ENCODE results near the gene DSCAML1. TPM values are rescaled to one million over a fixed set of nuclear protein-coding genes. Genes with fewer than 3 reads are reported as not detected.
A peak's percentile ranks its signal among the peaks of the same experiment; 100 is the strongest.

Gene DSCAML1
- total and polyA plus RNA-seq, 7 donors: 0.04 to 0.52 (median 0.06) TPM

DNA sequence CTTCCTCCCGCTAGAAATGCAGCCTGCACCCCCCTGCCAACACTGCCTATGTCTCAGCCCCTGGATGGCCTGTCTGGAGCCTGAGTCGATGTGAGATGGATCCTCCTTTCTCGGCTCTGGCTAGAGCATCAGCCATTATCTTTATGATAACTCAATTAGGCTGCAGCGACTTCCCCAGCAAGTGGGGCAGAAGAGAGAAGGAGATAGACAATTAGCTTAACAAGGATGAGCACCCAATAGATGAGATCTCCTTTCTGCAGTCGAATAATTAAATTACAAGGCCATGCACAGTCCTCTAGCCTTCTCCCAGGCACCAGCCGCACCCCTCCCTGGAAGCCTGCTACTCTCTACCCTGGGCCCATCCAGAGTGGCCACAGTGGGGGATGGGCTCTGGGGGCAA lies 290.0 kb downstream of the DSCAML1 start:
- Histone ChIP-seq H3K27ac (no peak overlapping the region), H3K9me3 (no peaks in the 10 kb centered on the region), H3K27me3 (ENCODE audit: insufficient read depth in 3 of 3, low read length in 2 of 3) (peaks cover 0 to 9% (median 0%) of the 10 kb centered on the region in 3 donors), H3K36me3 (ENCODE audit: insufficient read depth in 1 of 2, low read depth in 1 of 2) (no peaks in the 10 kb centered on the region), H3K4me1 (no peaks in the 10 kb centered on the region), H3K4me3 (no peak overlapping the region)
- TF ChIP-seq CTCF (IDR thresholded peaks at IDR 0.05): no peak
- DNase-seq (no peak), ATAC-seq (no peak)
- WGBS, 3 donors: 83 to 93% (median 89%) methylated on average over 6 of the region's 6 CpGs
- intact Hi-C loops (cut with DNase I): no loop called here

GRCh38 chr11:117505285-117505970 lies 291.6 kb downstream of the DSCAML1 start:
- Histone ChIP-seq H3K4me1 (no peaks in the 10 kb centered on the region), H3K27ac (no peak overlapping the region), H3K4me3 (no peak overlapping the region), H3K36me3 (ENCODE audit: insufficient read depth in 1 of 2, low read depth in 1 of 2) (no peaks in the 10 kb centered on the region), H3K27me3 (ENCODE audit: insufficient read depth in 3 of 3, low read length in 2 of 3) (peaks cover 0 to 17% (median 0%) of the 10 kb centered on the region in 3 donors), H3K9me3 (no peaks in the 10 kb centered on the region)
- intact Hi-C loops (cut with DNase I): no loop called here
- no peak for TF ChIP-seq CTCF (IDR thresholded peaks at IDR 0.05)
- WGBS, 3 donors: 84 to 88% (median 85%) methylated on average over 27 of the region's 27 CpGs
- no peak for ATAC-seq
- no peak for DNase-seq

- no peak for DNase-seq
- ATAC-seq: no peak
- H3K4me3 ChIP-seq: no peak overlapping the region
- intact Hi-C loops (cut with DNase I): no loop called here
- no peaks in the 10 kb centered on the region for H3K4me1 ChIP-seq
- no peak for TF ChIP-seq CTCF (IDR thresholded peaks at IDR 0.05)
- 65 to 72% (median 66%) methylated on average over 10 of the region's 10 CpGs for WGBS, 3 donors
- H3K27ac ChIP-seq: no peak overlapping the region
- peaks cover 0 to 20% (median 3%) of the 10 kb centered on the region in 3 donors for H3K27me3 ChIP-seq (ENCODE audit: insufficient read depth in 3 of 3, low read length in 2 of 3)
- no peaks in the 10 kb centered on the region for H3K36me3 ChIP-seq (ENCODE audit: insufficient read depth in 1 of 2, low read depth in 1 of 2)
- H3K9me3 ChIP-seq: no peaks in the 10 kb centered on the region
These were observed 294.3 kb downstream of the DSCAML1 start for GRCh38 chr11:117502779-117503100.

- H3K27me3 ChIP-seq (ENCODE audit: insufficient read depth in 3 of 3, low read length in 2 of 3): peaks cover 0 to 20% (median 3%) of the 10 kb centered on the region in 3 donors
- ATAC-seq (peak in 1 of 4 donors; percentile 35), DNase-seq (no peak)
- intact Hi-C loops (cut with DNase I): no loop called here
- H3K27ac ChIP-seq: no peak overlapping the region
- no peaks in the 10 kb centered on the region for H3K4me1 ChIP-seq
- H3K36me3 ChIP-seq (ENCODE audit: insufficient read depth in 1 of 2, low read depth in 1 of 2): no peaks in the 10 kb centered on the region
- no peak overlapping the region for H3K4me3 ChIP-seq
- WGBS, 3 donors: 57 to 58% (median 58%) methylated on average over 22 of the region's 22 CpGs
- no peaks in the 10 kb centered on the region for H3K9me3 ChIP-seq
- TF ChIP-seq CTCF (IDR thresholded peaks at IDR 0.05): no peak
These were observed 294.8 kb downstream of the DSCAML1 start for GRCh38 chr11:117502015-117502778.

Data from psoas muscle (tissue), 8 donors.